HG03066 (cell line): ENCODE measurements around the gene STPG4.

Source experiments
- ATAC-seq: cut with Tn5 transposase; IDR thresholded peaks from one replicate; pipeline ENCODE4 v1.9.1; 2021; ENCODE audit warnings: low read depth; ENCODE audit not compliant: unreplicated experiment

Gene STPG4

DNA sequence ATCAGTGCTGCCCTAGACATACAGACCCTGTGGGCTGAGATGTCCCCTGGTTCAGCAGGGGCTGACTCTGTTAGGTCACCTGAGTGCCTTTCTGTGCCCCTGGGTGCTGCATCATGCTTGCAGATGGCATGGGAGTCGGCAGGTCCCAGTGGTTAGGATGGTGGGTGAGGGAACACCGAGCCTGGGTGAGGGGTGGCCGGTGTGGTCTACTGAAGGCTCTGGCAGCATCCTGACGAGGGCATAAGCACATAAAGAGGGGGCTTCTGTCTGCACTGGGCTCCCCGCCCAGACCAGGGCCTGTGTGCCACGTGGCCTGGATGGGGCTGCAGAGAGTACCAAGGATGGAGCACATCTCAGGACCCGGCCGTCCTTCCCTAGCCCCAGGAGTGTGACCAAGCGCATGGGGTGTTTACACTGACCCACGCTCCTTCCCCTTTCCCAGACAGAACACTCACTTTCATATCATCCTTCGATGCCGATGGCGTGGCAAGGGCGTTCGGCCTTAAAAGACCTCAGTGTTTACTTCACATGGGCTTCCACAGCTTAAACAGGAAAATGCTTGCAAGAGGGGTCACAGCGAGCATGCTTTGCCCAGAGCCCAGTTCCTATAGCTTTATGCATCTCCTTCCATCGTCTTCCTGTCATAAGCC is 115.1 kb downstream of the STPG4 start:
- ATAC-seq = no peak

DNA sequence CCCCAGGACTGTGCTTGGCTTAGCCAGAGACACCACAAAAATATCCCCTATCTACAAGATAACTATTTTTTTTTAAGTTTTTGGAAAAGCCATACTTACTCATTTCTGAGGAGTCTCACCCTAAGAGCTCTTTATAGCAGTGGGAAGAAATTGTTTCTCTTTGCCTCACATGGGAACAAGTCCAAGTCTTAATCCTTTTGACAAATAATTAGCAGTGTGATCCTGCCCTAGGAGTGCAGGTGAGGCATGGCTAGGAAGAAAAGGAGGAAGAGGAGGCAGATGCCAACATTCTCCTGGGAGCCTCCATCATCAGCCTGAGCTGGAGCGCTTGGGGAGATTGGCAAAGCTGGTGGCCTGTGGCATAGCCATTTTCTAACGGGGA is 115.6 kb downstream of the STPG4 start:
- no peak for ATAC-seq

DNA sequence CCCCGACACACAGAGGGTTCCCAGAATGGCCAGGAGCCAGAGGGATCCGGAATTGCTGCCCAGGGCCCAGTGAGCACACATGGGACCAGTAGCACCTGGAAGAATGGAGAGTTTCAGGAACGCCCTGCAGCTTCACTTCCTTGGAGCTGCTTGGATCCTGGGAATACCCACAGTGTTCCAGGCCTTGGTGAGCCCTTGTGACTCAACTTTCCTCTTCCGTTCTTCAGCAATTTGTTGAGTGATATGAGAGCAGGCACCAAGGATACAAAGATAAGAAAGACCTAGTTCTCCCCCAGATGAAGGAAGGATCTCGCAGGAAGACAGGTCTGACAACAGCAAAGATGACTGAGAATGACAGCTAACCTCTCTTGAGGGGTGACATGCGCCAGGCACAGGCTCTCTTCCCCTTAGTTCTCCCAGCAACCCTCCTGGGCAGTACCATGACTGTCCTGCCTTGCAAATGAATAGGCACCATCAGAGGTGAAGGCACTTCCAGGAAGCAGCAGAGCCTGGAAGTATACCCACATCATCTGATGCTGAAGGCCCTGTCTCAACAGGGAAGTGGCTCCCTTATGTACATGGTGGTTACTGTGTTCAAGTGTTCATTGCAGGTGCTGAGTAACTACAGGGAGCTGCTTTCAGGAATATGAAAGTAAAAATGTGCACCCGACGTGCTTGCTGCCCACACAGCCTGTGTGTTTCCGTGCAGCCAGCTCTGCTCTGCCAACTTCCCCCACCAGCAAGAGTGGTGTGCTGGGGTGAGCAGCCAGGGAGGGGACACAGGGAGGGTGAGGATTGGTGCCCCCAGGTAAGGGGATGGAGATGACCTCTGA is 116.2 kb downstream of the STPG4 start:
- ATAC-seq = no peak

DNA sequence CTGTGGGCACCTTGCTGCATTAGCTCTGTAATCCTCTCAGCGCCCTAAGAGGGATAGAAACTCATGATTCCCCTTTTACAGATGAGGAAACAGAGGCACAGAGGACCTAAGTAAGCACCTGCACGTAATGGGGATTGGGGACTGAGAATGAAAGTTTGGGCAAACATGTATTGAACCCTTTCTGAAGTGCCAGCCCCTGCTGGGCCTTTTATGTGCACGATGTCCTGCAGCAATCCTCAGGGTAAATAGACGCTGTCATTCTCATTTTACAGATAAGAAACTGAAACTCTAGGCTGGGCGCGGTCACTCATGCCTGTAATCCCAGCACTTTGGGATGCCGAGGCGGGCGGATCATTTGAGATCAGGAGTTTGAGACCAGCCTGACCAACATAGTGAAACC is 117.4 kb downstream of the STPG4 start:
- ATAC-seq = no peak
